HEK293 (cell line): Measurements from ENCODE around the gene NELFE.

ENCODE experiments used
- CTCF ChIA-PET: fragments of 350-600 bp; formaldehyde crosslinking; extraction: SDS; loops from one replicate; lab custom pipeline; 2021; ENCODE audit warnings: antibody characterized with exemption; lab: Yijun Ruan, JAX
- POLR2A ChIA-PET: fragments of 300-600 bp; formaldehyde crosslinking; extraction: SDS; loops from one replicate; lab custom pipeline; 2020; ENCODE audit warnings: antibody characterized with exemption, inconsistent platforms; lab: Yijun Ruan, JAX
- H3K27ac ChIP-seq: fragments of 200-500 bp; sonication (Bioruptor generic); 2 replicates; pipeline ENCODE4 v1.5.1; 2014; ENCODE audit warnings: low read depth, low read length, control low read depth, inconsistent platforms; ENCODE audit errors: extremely low read depth
- H3K36me3 ChIP-seq, 2 experiments: fragments of 200-500 bp in 1 of 2; sonication (Bioruptor generic) in 1 of 2; 1 replicate in 1 of 2; 2 replicates in 1 of 2; pipeline ENCODE4 v1.5.1; 2014 to 2017; ENCODE audit warnings: inconsistent platforms in 2 of 2, low read length in 2 of 2; ENCODE audit not compliant: control insufficient read depth in 2 of 2, insufficient read depth in 1 of 2
- H3K4me1 ChIP-seq: fragments of 200-500 bp; sonication (Bioruptor generic); 2 replicates; pipeline ENCODE4 v1.5.1; 2014; ENCODE audit warnings: mild to moderate bottlenecking, low read length, inconsistent platforms; ENCODE audit not compliant: control insufficient read depth, insufficient read depth
- H3K4me3 ChIP-seq: 2 replicates; pipeline ENCODE4 v1.5.1; 2011; ENCODE audit warnings: low read depth, mild to moderate bottlenecking, control low read depth, low read length, moderate library complexity
- H3K9me3 ChIP-seq: fragments of 200-500 bp; sonication (Bioruptor generic); 2 replicates; pipeline ENCODE4 v1.5.1; 2014; ENCODE audit warnings: low read depth, low read length, inconsistent platforms; ENCODE audit not compliant: control insufficient read depth, insufficient read depth
- BCL11A ChIP-seq: fragments of 450-650 bp; formaldehyde crosslinking; IDR thresholded peaks from 2 replicates; pipeline ENCODE4 v1.5.1; 2016; ENCODE audit warnings: low read depth, missing biosample characterization, missing genetic modification characterization
- HOXA7 ChIP-seq: sonication (generic); formaldehyde crosslinking; IDR thresholded peaks from 2 replicates; pipeline ENCODE4 v1.8.1; 2022; ENCODE audit warnings: missing genetic modification reagents, borderline replicate concordance
- SCRT1 ChIP-seq: fragments of 450-650 bp; formaldehyde crosslinking; IDR thresholded peaks from 2 replicates; pipeline ENCODE4 v1.5.1; 2016; ENCODE audit warnings: missing biosample characterization, missing genetic modification characterization, borderline replicate concordance
- ZBTB7A ChIP-seq: fragments of 450-650 bp; formaldehyde crosslinking; IDR thresholded peaks from 2 replicates; pipeline ENCODE4 v1.5.1; 2016; ENCODE audit warnings: low read depth, missing biosample characterization, missing genetic modification characterization
- ZFP69B ChIP-seq: fragments of 450-650 bp; formaldehyde crosslinking; IDR thresholded peaks from 2 replicates; pipeline ENCODE4 v1.5.1; 2016; ENCODE audit warnings: missing biosample characterization, missing genetic modification characterization
- ZNF175 ChIP-seq: fragments of 450-650 bp; formaldehyde crosslinking; IDR thresholded peaks from 2 replicates; pipeline ENCODE4 v1.5.1; 2016; ENCODE audit warnings: missing biosample characterization, missing genetic modification characterization
- ZNF2 ChIP-seq: fragments of 450-650 bp; formaldehyde crosslinking; IDR thresholded peaks from 2 replicates; pipeline ENCODE4 v1.5.1; 2016; ENCODE audit warnings: missing biosample characterization, missing genetic modification characterization
- ZNF248 ChIP-seq: fragments of 450-650 bp; formaldehyde crosslinking; IDR thresholded peaks from 2 replicates; pipeline ENCODE4 v1.5.1; 2017; ENCODE audit warnings: missing biosample characterization, missing genetic modification characterization
- ZNF366 ChIP-seq: fragments of 450-650 bp; formaldehyde crosslinking; conservative IDR thresholded peaks from 2 replicates; pipeline ENCODE4 v1.5.1; 2016; ENCODE audit warnings: missing biosample characterization, missing genetic modification characterization
- ZNF433 ChIP-seq: fragments of 450-650 bp; formaldehyde crosslinking; IDR thresholded peaks from 2 replicates; pipeline ENCODE4 v1.5.1; 2016; ENCODE audit warnings: missing biosample characterization, missing genetic modification characterization, low read depth
- ZNF521 ChIP-seq: fragments of 450-650 bp; formaldehyde crosslinking; IDR thresholded peaks from 2 replicates; pipeline ENCODE4 v1.5.1; 2017; ENCODE audit warnings: missing biosample characterization, mild to moderate bottlenecking, missing genetic modification characterization
- ZNF555 ChIP-seq: fragments of 450-650 bp; formaldehyde crosslinking; conservative IDR thresholded peaks from 2 replicates; pipeline ENCODE4 v1.5.1; 2017; ENCODE audit warnings: missing biosample characterization, mild to moderate bottlenecking, missing genetic modification characterization, inconsistent platforms
- ZNF624 ChIP-seq: fragments of 450-650 bp; formaldehyde crosslinking; IDR thresholded peaks from 2 replicates; pipeline ENCODE4 v1.5.1; 2017; ENCODE audit warnings: missing biosample characterization, missing genetic modification characterization
- ZNF707 ChIP-seq: fragments of 450-650 bp; formaldehyde crosslinking; IDR thresholded peaks from 2 replicates; pipeline ENCODE4 v1.5.1; 2016; ENCODE audit warnings: missing biosample characterization, missing genetic modification characterization
- ZNF776 ChIP-seq: fragments of 450-650 bp; formaldehyde crosslinking; IDR thresholded peaks from 2 replicates; pipeline ENCODE4 v1.5.0; 2017; ENCODE audit warnings: missing biosample characterization, missing genetic modification characterization, borderline replicate concordance
- TF ChIP-seq, protein P1 (sequence below): fragments of 450-650 bp; formaldehyde crosslinking; IDR thresholded peaks from 2 replicates; pipeline ENCODE4 v1.5.1; 2016; ENCODE audit warnings: missing biosample characterization, missing genetic modification characterization
- TF ChIP-seq, protein P2 (sequence below): fragments of 450-650 bp; formaldehyde crosslinking; IDR thresholded peaks from 2 replicates; pipeline ENCODE4 v1.5.0; 2017; ENCODE audit warnings: missing biosample characterization, missing genetic modification characterization, borderline replicate concordance
- TF ChIP-seq, protein P3 (sequence below): fragments of 450-650 bp; formaldehyde crosslinking; IDR thresholded peaks from 2 replicates; pipeline ENCODE4 v1.5.1; 2016; ENCODE audit warnings: missing biosample characterization, missing genetic modification characterization
- TF ChIP-seq, protein P4 (sequence below): fragments of 450-650 bp; formaldehyde crosslinking; IDR thresholded peaks from 2 replicates; pipeline ENCODE4 v1.5.1; 2016; ENCODE audit warnings: missing biosample characterization, missing genetic modification characterization

The NELFE gene

DNA sequence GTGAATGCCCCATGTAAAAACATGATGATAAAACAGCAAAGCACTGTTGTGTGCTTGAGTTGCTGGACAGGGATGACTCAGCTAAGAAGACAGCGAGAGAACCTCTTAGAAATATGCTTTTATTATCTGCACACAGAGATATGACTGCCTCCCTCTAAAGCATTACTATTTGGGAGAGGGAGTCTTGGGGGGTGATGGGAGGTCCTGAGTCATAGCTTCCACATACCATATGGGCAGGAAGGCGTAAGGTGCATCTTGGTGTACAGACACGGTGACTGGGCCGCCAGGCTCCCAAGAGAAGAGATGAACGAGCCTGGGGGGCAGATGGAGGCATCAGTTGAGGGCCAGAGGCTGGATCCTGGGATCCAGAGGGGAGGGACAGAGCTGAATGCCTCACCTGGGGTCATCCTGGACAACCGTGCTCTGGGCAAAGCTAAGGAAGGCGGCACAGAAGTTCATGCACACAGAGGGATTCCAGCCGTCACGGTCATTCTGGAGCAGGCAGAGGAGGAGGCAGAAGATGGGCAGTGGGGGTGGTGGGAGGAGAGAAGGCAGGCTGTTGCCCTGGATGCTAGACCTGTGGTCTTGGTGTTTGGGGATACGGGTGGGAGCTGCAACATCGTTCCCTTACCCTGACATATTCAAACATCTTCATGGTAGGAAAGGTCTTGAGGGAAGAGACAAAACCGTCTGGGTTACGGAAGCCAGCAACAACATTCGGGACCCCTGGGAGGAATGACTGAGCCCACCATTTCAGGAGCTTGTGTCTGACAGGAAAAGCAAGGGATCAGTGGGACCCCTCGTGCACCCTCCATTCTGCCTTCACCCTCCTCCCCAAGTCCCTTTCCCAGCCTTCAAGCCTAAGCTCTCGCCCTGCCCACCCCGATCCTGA, 11.2 kb upstream of the NELFE start (continued):
- TF ChIP-seq ZNF555, result no peak
- TF ChIP-seq, protein P1, sequence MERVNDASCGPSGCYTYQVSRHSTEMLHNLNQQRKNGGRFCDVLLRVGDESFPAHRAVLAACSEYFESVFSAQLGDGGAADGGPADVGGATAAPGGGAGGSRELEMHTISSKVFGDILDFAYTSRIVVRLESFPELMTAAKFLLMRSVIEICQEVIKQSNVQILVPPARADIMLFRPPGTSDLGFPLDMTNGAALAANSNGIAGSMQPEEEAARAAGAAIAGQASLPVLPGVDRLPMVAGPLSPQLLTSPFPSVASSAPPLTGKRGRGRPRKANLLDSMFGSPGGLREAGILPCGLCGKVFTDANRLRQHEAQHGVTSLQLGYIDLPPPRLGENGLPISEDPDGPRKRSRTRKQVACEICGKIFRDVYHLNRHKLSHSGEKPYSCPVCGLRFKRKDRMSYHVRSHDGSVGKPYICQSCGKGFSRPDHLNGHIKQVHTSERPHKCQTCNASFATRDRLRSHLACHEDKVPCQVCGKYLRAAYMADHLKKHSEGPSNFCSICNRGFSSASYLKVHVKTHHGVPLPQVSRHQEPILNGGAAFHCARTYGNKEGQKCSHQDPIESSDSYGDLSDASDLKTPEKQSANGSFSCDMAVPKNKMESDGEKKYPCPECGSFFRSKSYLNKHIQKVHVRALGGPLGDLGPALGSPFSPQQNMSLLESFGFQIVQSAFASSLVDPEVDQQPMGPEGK (tag by site-specific recombination), result no peak

DNA sequence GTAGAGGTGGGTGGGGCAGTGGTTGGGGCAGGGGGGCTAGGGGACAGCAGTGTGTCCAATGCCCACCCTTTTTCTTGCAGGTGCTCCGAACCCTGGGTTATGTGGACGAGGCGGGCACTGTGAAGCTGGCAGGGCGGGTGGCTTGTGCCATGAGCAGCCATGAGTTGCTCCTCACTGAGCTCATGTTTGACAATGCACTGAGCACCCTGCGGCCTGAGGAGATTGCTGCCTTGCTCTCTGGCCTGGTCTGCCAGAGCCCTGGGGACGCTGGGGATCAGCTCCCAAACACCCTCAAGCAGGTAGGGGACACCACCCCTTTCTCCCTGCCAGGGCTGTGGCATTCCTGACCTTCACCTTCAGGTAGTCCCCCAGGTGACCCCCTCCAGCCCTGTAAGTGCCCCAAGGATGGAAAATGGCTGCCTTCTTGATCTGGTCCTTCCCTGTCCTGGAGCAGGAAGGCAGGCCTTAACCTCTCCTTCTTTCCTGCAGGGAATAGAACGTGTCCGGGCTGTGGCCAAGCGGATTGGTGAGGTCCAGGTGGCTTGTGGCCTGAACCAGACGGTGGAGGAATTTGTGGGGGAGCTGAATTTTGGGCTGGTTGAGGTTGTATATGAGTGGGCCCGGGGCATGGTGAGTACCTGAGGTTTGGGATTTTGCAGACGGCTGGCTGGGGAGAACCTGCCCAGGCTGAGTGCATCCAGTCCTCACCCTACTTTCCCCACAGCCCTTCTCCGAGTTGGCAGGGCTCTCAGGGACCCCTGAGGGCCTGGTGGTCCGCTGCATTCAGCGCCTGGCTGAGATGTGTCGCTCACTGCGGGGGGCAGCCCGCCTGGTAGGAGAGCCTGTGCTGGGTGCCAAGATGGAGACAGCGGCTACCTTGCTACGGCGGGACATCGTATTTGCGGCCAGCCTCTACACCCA, 10.3 kb upstream of the NELFE start:
- H3K36me3 ChIP-seq, result peaks cover 13 to 70% of the 10 kb centered on the region in 2 experiments; a peak in 2 of 3 replicates
- no peaks in the 10 kb centered on the region for H3K9me3 ChIP-seq
- peak overlapping the region; percentile 6; the same call in 1 of the 2 replicates for H3K27ac ChIP-seq
- TF ChIP-seq, protein P2, sequence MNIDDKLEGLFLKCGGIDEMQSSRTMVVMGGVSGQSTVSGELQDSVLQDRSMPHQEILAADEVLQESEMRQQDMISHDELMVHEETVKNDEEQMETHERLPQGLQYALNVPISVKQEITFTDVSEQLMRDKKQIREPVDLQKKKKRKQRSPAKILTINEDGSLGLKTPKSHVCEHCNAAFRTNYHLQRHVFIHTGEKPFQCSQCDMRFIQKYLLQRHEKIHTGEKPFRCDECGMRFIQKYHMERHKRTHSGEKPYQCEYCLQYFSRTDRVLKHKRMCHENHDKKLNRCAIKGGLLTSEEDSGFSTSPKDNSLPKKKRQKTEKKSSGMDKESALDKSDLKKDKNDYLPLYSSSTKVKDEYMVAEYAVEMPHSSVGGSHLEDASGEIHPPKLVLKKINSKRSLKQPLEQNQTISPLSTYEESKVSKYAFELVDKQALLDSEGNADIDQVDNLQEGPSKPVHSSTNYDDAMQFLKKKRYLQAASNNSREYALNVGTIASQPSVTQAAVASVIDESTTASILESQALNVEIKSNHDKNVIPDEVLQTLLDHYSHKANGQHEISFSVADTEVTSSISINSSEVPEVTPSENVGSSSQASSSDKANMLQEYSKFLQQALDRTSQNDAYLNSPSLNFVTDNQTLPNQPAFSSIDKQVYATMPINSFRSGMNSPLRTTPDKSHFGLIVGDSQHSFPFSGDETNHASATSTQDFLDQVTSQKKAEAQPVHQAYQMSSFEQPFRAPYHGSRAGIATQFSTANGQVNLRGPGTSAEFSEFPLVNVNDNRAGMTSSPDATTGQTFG, result no peak
- TF ChIP-seq, protein P3, sequence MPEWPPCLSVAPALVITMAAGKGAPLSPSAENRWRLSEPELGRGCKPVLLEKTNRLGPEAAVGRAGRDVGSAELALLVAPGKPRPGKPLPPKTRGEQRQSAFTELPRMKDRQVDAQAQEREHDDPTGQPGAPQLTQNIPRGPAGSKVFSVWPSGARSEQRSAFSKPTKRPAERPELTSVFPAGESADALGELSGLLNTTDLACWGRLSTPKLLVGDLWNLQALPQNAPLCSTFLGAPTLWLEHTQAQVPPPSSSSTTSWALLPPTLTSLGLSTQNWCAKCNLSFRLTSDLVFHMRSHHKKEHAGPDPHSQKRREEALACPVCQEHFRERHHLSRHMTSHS (tag by site-specific recombination), result no peak
- TF ChIP-seq ZNF433 (tag by site-specific recombination), result no peak
- no peak for TF ChIP-seq ZNF2
- TF ChIP-seq, protein P4, sequence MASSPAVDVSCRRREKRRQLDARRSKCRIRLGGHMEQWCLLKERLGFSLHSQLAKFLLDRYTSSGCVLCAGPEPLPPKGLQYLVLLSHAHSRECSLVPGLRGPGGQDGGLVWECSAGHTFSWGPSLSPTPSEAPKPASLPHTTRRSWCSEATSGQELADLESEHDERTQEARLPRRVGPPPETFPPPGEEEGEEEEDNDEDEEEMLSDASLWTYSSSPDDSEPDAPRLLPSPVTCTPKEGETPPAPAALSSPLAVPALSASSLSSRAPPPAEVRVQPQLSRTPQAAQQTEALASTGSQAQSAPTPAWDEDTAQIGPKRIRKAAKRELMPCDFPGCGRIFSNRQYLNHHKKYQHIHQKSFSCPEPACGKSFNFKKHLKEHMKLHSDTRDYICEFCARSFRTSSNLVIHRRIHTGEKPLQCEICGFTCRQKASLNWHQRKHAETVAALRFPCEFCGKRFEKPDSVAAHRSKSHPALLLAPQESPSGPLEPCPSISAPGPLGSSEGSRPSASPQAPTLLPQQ, result no peak
- TF ChIP-seq ZNF776, result no peak
- no peak for TF ChIP-seq ZFP69B (tag by site-specific recombination)
- no peak for TF ChIP-seq ZNF175 (tag by site-specific recombination)
- no peak for TF ChIP-seq ZBTB7A (tag by site-specific recombination)
- no peak for TF ChIP-seq SCRT1 (tag by site-specific recombination)
- TF ChIP-seq ZNF707 (tag by site-specific recombination), result no peak
- no peak for TF ChIP-seq HOXA7
- TF ChIP-seq ZNF366 (tag by site-specific recombination), result no peak
- TF ChIP-seq BCL11A (tag by site-specific recombination), result no peak
- TF ChIP-seq ZNF248 (tag by site-specific recombination), result no peak
- TF ChIP-seq ZNF624 (tag by site-specific recombination), result no peak
- TF ChIP-seq ZNF521 (tag by site-specific recombination), result no peak
- TF ChIP-seq, all 188 proteins: peak for 0
- POLR2A ChIA-PET, result interaction anchor here (0.6 to 4.6 kb wide), 8 partner anchors 7 to 142 kb away, joined by 3 to 64 read pairs (median 8); partner anchors contain the start of genes EHMT2, HSPA1B, NELFE and SKIC2
- CTCF ChIA-PET, result interaction anchor here (0.6 to 2.0 kb wide), 4 partner anchors 12 to 1291 kb away, joined by 3 to 7 read pairs (median 6); no protein-coding TSS in a partner anchor
- Histone ChIP-seq H3K4me1 (peaks cover 5% of the 10 kb centered on the region), H3K4me3 (no peak overlapping the region)
